GM12892 (cell line): ENCODE measurements around the gene IL3.

Source experiments
- POLR2A ChIP-seq: IDR thresholded peaks from 2 replicates; pipeline ENCODE4 v1.6.1; 2011; ENCODE audit warnings: low read depth, low read length, control low read depth
- POLR2AphosphoS5 ChIP-seq: IDR thresholded peaks from 2 replicates; pipeline ENCODE4 v1.6.1; 2011; ENCODE audit warnings: low read depth, low read length, control low read depth
- TAF1 ChIP-seq: IDR thresholded peaks from 2 replicates; pipeline ENCODE4 v1.6.1; 2011; ENCODE audit warnings: low read depth, mild to moderate bottlenecking, control low read depth, low read length, borderline replicate concordance

DNA sequence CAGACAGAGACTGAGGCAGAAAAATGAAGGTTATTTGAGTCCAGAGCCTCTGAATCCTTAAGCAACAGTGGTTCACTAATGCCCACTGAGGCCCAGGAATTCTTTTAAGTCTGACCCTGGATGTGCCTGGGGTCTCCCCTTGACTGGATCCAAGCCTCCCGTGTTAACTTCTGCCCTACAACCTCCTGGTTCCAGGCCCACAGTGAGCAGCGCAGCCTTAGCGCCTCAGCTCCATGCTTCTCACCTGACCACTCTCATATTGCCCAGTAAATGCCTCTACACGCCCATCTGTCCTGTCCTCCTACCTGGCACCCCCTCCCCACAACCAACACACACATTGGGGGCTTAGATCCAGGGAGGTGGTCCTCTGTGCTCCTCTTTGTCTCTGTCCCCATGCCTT is 6.4 kb downstream of the IL3 start:
- TF ChIP-seq POLR2AphosphoS5 (no peak), POLR2A (no peak), TAF1 (no peak)
